ENCODE measurements around the gene MCU.
"Not testable (repeated sequence)": the region's sequence is repeated elsewhere in the genome, so short reads cannot be mapped to it uniquely, and the experiment has no call there.

MCU gene, protein sequence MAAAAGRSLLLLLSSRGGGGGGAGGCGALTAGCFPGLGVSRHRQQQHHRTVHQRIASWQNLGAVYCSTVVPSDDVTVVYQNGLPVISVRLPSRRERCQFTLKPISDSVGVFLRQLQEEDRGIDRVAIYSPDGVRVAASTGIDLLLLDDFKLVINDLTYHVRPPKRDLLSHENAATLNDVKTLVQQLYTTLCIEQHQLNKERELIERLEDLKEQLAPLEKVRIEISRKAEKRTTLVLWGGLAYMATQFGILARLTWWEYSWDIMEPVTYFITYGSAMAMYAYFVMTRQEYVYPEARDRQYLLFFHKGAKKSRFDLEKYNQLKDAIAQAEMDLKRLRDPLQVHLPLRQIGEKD

DNA sequence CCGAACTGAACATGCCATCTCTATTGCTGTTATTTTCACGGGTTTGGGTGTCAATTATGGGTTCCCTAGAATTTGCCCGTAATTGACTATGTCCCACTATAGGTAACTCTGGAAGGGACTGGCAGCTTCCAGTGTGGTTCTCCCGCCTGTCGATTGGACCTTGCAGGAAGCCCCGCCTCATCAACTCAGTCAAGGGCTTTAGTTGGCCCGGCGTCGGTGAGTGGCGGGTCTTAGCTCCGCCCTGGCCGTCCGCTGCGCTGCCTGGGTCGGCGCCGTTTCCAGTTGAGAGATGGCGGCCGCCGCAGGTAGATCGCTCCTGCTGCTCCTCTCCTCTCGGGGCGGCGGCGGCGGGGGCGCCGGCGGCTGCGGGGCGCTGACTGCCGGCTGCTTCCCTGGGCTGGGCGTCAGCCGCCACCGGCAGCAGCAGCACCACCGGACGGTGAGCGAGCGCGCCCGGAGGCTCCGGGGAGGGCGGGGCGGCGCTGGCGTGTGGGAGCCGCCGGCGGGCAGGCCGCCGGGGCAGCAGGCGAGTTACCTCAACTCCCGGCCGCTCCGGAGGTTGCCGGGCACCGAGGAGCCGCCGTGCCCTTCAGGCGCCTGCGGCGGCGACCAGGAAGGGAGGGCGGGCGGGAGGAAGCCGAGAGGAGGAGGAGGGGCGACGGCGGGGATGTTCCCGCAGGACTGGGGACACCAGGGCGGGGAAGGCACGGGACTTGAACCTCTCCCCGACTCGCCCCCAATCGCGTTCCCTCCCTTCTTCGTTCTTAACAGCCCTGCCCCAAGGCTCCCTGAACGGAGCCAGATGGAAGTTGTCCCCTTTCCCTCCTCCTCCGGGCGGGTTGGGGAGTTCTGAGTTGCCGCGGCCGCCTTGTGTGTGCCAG, at the start of gene MCU:
Gene MCU, plus strand, starts transcription at position 281 of the 881 bp plus-strand sequence. Its CDS starts 9 bp downstream, at position 290.
- peak; percentile 83 for DNase-seq (ENCODE audit: low read depth, low spot score)

DNA sequence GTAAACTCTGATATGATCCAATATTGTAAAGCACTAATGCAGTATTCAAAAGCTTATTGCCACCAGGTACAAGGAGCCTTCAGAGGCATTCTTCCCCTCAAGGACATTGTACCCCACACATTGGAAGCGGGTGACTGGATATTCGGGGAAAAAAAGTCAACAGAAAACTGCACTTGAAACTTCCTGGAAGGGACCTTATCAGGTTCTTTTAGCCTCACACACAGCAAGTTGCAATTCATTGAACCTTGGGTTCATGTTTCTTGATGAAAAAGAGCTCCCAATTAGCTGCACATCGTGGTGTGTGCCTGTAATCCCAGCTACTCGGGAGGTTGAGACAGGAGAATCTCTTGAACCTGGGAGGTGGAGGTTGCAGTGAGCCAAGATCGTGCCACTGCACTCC, 49.6 kb upstream of the MCU start:
- DNase-seq (ENCODE audit: low read depth, low spot score), result no peak

DNA sequence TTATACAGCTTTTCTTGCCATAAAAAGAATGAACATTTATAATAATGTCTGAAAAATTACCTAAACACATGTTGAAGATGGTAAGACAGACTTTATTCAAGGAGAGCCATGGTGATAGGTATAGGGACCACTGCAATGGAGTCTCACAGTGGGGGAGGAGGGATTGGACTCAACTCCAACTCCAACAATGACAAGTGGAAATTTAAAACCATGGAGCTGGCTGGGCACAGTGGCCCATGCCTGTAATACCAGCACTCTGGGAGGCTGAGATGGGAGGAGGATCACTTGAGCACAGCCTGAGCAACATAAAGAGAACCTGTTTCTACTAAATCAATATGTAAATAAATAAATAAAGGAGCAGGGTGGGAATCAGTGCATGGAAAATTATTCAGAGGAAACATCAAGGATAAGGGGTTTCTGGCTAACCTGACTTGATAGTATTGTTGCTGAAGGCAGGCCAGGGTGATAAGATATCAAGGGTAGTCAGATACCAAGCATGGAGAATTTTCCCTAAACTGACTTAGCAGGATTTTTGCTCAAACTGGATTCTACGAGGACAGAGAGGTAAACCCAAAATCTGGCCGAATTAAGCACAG, 46.6 kb upstream of the MCU start:
- DNase-seq (ENCODE audit: low read depth, low spot score), result no peak

DNA sequence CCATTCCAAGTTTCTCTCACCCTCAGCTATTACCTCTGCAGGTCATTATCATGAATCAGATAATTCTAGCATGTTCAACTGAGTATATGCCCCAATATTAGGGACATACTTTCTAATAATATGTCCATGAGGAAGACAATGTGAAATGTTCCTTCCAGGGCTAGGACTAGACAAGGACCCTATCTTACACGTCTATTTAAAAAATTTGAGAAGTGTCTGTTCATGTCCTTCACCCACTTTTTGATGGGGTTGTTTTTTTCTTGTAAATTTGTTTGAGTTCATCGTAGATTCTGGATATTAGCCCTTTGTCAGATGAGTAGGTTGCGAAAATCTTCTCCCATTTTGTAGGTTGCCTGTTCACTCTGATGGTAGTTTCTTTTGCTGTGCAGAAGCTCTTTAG, 45.0 kb upstream of the MCU start:
- not testable (repeated sequence) for DNase-seq (ENCODE audit: low read depth, low spot score)

DNA sequence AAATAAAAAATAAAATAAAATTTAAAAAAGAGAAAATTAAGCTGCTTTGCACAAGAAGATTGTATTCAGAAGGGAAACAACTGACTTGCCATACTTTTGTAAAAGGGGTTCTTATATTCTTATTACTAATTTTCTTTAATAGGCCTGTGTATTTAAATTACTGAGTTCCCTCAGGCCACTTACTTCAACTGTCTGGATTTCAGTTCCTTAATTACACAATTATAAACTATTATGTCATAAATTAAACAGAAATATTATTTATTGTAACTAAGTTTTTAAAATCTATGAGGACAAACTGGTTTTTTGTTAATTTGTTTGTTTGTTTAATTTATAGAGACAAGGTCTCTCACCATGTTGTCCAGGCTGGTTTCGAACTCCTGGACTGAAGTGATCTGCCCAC, 43.6 kb upstream of the MCU start:
- no peak for DNase-seq (ENCODE audit: low read depth, low spot score)

DNA sequence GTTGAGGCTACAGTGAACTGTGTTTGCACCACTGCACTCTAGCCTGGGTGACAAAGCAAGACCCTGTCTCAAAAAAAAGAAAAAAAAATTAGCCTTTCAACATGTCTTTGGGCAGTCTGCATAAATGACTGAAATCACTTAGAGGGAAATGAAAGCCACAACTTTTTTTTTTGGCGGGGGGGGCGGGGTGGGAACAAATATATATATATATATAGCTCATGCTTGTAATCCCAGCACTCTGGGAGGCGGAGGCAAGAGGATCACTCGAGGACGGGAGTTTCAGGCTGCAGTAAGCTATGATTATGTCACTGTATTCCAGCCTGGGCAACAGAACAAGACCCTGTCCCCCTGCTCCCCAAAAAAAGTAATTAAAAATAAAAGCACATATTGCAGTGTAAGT, 42.7 kb upstream of the MCU start:
- DNase-seq (ENCODE audit: low read depth, low spot score), result no peak

DNA sequence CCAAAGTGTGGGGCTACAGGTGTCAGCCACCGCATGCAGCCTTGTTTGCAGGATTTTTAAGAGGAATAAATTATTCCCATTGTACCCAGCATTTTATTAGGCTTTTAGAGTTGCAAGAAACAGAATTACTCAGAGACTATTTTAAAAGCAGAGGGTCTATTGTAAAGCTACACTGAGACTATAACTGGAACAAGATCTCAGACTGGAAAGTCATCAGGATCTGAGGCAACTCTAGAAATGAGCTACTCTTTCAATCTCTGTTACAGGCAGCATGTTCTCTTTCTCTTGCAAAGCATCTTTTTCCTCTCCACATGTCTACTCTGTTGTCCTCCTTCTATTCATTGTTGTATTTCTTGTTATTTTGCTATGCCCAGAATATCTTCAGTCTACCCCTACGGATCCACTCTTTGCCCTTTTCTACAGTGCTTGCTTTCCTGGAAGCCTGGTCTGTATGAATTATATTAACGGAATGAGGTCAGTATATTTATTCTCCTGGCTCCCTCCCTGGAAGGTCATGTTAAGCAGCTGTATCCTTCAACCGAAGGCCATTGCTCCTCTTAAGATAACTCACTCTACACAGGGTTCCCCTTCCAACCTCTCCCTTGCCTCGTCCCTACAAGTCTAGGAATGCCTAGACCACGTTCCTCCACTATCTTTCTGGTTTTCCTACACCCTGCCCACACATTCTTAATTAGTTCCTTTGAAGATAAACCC, 38.4 kb upstream of the MCU start:
- no peak for DNase-seq (ENCODE audit: low read depth, low spot score)

DNA sequence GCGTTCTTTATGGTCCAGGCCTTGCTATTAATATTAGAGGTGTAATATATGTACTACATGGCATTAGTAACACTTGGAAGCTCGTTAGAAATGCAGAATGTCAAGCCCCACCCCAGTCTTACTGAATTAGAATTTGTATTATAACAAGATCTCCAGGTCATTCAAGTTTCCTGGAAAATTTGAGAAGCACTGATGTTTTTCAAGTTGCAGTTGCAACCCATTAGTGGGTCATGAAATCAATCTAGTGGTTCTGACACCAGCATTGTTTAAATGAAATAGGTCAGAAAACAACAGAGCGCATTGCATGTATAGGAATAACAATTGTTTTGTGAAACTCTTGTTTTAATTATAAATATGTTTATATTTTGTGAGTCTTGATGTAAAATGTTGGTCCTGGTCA, 37.2 kb upstream of the MCU start:
- no peak for DNase-seq (ENCODE audit: low read depth, low spot score)

DNA sequence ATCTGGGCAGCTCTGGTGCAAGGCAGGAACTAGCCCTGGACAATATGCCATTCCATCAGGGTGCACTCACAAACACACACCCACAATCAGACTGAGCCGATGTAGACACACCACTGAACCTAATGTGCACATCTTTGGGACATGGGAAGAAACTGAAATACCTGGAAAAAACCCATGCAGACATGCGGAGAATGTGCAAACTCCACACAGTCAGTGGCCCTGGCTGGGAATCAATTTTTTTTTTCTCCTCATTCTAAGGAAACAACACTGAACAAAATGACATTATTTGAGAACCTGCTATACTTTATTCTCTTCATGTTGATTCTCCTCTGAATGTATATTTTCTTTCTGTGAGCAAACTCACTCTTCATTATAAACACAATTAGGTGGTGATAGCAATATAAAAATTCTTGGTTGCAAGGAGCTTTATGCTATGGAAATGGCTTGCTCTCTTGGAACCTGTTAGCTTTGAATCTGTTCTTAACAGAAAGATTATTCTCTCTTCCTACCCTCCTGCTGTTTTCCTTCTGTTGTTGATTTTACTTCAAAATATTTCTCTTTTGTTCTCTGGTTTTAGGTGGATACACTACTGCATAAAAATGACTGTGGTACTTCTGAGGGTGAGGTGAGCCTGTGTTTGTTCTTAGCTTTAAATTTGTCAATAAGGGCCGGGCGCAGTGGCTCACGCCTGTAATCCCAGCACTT, 33.1 kb upstream of the MCU start:
- no peak for DNase-seq (ENCODE audit: low read depth, low spot score)

DNA sequence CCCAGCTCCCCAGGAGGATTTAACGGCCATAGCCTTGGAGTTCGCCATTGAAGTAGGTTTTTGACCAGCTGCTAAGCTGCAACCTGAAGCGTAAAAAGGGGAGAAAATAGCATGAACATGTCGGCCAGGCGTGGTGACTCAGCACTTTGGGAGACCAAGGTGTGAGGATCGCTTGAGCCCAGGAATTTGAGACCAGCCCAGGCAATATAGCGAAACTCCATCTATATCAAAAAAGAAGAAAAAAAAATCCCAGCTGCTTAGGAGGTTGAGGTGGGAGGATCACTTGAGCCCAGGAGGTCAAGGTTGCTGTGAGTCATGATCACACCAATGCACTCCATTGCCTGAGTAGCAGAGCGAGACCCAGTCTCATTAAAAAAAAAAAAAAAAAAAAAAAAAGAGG, 32.2 kb upstream of the MCU start:
- no peak for DNase-seq (ENCODE audit: low read depth, low spot score)

DNA sequence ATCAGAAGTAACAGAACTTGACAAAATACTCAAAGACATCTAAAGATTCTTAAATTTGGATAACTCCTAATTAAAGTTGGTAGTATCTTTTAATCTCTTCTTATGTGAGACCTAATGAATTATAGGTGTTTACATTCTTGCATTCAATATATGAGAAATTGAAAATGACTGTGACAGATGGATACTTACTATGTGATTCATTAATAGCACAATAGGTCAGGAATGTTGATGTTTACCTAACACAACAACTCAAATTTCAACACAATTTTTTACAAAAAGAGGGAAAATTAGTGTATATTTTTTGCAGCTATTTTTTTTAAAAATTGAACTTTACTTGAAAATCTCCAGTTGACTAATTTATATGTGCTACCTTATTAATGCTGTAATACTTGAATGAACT, 31.7 kb upstream of the MCU start:
- no peak for DNase-seq (ENCODE audit: low read depth, low spot score)

DNA sequence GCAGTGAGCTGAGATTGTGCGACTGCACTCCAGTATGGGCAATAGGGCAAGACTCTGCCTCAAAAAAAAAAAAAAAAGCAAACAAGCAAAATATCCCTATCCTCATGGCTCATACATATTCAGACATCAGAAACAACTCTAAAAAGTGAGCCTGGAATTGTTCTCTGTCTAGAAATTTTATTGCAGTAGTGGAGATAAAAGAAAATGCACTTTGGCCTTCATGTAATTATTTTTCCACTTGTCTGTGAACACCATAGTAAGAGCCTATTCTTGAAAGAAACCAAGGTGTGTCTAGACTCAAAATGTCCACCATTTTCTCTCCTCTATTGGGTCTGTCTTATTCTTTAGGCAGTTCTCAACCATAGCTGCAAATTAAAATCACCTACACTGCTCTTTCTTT, 30.5 kb upstream of the MCU start:
- DNase-seq (ENCODE audit: low read depth, low spot score), result no peak

DNA sequence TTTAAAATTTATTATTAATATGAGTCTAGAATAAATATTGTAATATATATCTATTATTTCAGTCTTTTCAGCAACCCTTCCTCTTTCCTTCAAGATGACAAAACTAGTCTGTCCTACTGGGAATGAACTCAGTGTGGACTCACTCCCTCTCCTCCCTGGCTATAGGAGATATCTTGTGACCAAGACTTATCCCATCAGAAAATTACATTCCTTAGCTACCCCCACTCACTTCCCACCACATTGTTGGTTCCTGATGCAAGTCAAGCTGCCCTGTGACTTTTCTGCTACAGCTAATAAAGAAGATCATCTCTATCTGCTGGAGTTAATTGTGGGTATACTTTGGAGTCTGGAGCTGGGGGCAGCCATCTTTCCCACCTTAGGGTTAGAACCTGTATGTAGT, 28.0 kb upstream of the MCU start:
- no peak for DNase-seq (ENCODE audit: low read depth, low spot score)

DNA sequence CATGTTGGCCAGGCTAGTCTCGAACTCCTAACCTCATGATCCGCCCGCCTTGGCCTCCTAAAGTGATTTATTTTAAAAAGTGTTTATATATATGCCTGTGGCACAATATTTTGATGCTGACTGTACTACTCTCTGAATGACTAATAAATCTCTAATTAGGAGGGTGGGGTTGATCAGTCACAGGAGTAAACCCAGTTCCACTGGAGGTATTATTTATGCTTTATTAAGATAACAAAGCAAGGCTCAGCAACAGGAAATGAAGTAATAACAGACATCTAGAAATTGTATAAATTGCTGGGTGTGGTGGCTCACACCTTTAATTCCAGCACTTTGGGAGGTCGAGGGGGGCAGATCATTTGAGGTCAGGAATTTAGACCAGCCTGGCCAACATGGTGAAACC, 26.0 kb upstream of the MCU start:
- DNase-seq (ENCODE audit: low read depth, low spot score), result no peak

DNA sequence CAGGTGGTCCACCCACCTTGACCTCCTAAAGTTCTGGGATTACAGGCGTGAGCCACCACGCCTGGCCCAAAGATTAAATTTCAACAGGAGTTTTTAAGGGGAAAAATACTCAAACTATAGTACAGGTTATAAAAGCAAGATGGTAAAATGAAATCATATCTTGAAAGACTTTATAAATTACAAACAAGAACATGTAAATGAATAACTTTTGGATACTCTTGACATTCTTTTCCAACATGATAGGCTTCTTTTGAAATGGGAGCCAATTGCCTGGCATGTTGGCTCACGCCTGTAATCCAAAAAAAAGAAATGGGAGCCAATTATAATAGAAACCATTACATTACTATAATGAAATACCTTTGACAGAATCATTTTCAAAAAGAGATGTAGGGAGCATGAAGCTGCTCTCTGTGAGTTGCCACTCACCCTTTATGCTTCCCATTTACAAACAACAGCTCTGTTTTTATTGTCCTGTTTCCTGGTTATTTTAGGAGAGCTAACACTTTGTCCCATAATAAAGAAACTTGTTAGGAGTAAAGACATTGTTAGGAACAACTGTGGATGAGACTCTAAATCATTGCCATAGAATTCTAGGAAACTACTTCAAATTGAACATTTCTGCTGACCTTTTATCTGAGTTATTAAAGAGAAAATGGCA, 24.6 kb upstream of the MCU start:
- DNase-seq (ENCODE audit: low read depth, low spot score), result no peak

DNA sequence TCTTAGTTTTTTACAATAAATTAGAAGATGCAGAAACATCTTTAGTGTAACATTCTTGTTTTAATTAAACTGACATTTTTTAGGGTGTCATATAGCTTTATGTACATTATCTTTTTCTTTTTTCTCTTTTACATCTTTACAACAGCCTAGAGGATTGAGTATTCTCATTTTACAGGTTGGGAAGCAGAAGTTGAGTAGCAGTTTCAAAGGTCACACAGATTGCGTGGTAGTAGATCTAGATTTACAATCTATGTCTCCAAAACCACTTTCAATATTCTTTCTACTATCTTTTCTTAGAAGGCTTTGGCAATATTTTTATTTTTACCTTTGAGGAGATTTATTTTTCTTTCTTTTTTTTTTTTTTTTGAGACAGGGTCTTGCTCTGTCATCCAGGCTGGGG, 18.7 kb upstream of the MCU start:
- DNase-seq (ENCODE audit: low read depth, low spot score), result no peak

DNA sequence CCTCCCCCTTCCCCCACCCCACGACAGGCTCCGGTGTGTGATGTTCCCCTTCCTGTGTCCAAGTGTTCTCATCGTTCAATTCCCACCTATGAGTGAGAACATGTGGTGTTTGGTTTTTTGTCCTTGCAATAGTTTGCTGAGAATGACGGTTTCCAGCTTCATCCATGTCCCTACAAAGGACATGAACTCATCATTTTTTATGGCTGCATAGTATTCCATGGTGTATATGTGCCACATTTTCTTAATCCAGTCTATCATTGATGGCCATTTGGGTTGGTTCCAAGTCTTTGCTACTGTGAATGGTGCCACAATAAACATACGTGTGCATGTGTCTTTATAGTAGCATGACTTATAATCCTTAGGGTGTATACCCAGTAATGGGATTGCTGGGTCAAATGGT, 17.8 kb upstream of the MCU start:
- not testable (repeated sequence) for DNase-seq (ENCODE audit: low read depth, low spot score)

DNA sequence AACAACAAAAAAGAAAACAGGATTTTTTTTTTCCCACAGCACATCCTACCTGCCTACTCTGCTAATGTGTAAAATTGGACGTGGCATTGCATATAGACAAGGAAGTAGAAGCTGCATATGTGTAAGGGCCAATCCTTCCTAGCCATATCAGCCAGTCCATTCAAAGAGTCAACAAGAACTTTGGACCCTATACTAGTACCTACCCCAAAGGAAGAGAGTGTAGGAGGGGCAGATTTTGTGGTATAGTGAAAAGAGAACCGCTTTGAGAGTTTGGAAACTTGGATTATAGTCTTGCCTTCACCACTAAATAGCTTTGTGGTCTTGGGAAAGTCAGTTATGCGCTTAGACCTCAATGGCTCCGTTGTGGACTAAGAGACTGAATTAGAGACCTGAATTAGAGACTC, 12.1 kb upstream of the MCU start:
- DNase-seq (ENCODE audit: low read depth, low spot score), result no peak

DNA sequence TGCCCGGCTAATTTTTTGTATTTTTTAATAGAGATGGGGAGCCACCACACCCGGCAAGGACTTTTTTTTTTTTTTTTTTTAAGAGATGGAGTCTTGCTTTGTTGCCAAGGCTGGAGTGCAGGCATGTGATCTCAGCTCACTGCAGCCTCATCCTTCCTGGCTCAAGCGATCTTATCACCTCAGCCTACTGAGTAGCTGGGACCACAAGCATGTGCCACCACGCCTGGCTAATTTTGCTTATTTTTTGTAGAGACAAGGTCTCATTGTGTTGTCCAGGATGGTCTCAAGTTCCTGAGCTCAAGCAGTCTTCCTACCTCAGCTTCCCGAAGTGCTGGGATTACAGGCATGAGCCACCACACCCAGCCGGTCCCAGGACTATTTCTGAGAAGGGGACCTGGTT, 9.3 kb upstream of the MCU start:
- no peak for DNase-seq (ENCODE audit: low read depth, low spot score)

DNA sequence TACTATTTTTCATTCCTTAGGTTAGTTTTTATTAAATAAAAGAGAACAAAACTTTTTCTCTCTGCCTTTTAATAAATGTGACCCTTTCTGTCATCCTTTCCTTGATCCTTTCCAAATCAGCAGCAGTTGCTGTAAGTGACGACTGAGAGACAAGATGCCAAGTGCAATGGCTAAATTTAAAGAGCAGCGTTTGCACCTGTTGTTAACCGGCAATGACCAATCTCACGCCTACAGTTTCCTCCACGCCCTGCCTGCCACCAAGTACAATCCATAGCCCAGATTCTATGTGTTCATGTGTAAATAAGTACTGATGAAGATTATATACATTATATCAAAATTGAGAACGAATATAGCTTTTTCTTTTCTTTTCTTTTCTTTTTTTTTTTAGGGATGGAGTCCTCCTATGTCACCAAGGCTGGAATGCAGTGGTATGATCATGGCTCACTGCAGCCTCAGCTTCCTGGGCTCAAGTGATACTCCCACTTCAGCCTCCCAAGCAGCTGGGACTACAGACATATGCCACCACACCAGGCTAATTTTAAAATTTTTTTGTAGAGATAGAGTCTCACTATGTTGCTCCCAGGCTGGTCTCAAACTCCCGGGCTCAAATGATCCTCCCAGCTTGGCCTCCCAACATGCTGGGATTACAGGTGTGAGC, 6.5 kb upstream of the MCU start:
- no peak for DNase-seq (ENCODE audit: low read depth, low spot score)
